Effector memory CD8-positive, alpha-beta T cell (primary cell): ENCODE results near the gene KRTAP9-4.
A peak's percentile ranks its signal among the peaks of the same experiment; 100 is the strongest.

Experiments
- ATAC-seq: fragments of 150-1000 bp; cut with Tn5 transposase; replicated peaks from 2 replicates; pipeline ENCODE4 v1.10.0; 2021; ENCODE audit warnings: mild to moderate bottlenecking, moderate library complexity
- DNase-seq, 3 experiments: peaks; one replicate each; pipeline ENCODE4 v3.0.0; 2021
- H3K27ac Mint-ChIP-seq, 2 donors: one replicate each; pipeline ENCODE4 v1.8.0; 2022; ENCODE audit warnings: mild to moderate bottlenecking in 2 of 2, mixed read lengths in 2 of 2, moderate library complexity in 2 of 2
- H3K27me3 Mint-ChIP-seq, 2 donors: one replicate each; pipeline ENCODE4 v1.8.0; 2022; ENCODE audit warnings: mixed read lengths in 2 of 2
- H3K36me3 Mint-ChIP-seq: one replicate; pipeline ENCODE4 v1.8.0; 2022; ENCODE audit warnings: mild to moderate bottlenecking, moderate library complexity, mixed read lengths; ENCODE audit not compliant: insufficient read depth
- H3K4me1 Mint-ChIP-seq, 2 donors: one replicate each; pipeline ENCODE4 v1.8.0; 2022; ENCODE audit warnings: low read depth in 2 of 2, mixed read lengths in 2 of 2
- H3K4me3 Mint-ChIP-seq, 2 donors: one replicate each; pipeline ENCODE4 v1.8.0; 2022; ENCODE audit warnings: mild to moderate bottlenecking in 2 of 2, mixed read lengths in 2 of 2, moderate library complexity in 2 of 2
- H3K9me3 Mint-ChIP-seq, 2 donors: one replicate each; pipeline ENCODE4 v1.8.0; 2022; ENCODE audit warnings: mixed read lengths in 2 of 2

Gene KRTAP9-4

DNA sequence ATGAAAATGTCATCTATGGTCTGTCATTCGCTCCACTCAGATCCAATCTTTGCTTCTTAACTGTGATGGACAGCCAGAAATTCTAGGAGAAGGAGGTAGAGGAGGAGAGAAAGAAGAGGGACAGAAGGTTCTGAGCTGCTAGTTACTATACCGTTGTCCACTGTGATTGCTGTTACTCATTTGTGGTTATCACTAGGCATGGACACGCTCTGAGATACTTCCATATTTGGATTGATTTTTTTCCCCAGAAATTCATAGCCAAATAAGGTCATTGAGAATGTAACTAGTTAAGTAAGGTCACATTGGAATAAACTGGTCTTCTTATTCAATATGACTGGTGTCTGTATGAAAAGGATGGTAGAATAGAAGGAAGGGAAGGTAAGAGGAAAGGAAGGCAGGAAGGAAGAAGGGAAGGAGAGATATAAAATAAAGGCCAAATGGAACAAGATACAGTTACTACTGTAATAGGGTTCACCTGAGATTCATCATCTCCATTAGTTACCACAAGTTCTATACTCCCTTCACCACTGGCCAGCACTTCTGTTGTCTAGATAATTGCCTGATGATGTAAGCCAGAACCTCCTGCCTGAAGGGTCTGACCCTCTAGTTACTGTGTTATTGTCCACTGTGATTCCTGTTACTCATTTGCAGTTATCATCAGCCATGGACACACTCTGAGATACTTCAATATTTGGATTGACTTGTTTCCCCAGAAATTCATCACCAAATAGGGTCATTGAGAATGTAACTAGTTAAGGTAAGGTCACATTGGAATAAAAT, 28.9 kb downstream of the KRTAP9-4 start:
- DNase-seq, result no peak
- no peaks in the 10 kb centered on the region for H3K9me3 Mint-ChIP-seq
- peaks cover 23 to 38% of the 10 kb centered on the region in 2 donors for H3K27me3 Mint-ChIP-seq
- H3K4me3 Mint-ChIP-seq, result no peak overlapping the region
- no peaks in the 10 kb centered on the region for H3K36me3 Mint-ChIP-seq
- H3K4me1 Mint-ChIP-seq, result no peaks in the 10 kb centered on the region
- ATAC-seq, result no peak
- no peak overlapping the region for H3K27ac Mint-ChIP-seq

DNA sequence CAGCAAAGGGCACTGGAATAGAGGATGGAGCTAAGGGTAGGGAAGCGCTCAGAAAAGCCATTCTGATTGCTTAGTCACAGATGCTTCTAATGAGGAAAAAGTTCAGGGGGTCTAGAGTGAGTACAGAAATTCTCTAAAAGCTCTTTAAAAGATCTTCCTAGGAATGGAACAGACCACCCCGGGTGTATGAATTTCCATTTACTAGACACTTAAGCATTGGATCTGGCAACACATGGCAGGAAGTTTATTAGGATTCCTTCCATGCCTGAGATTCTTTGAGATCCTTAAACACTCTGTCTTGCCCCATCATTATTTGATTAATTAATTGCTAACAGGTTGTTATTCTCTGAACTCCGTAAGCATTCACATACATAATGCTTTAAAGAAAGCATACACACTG, 34.6 kb downstream of the KRTAP9-4 start:
- Mint-ChIP-seq H3K27ac (no peak overlapping the region), H3K27me3 (peaks cover 9 to 13% of the 10 kb centered on the region in 2 donors), H3K36me3 (no peaks in the 10 kb centered on the region), H3K4me1 (peaks cover 0 to 3% of the 10 kb centered on the region in 2 donors), H3K9me3 (no peaks in the 10 kb centered on the region), H3K4me3 (no peak overlapping the region)
- ATAC-seq, result no peak
- no peak for DNase-seq

- no peak for DNase-seq
- H3K4me1 Mint-ChIP-seq, result peaks cover 0 to 3% of the 10 kb centered on the region in 2 donors
- ATAC-seq, result no peak
- no peak overlapping the region for H3K27ac Mint-ChIP-seq
- H3K36me3 Mint-ChIP-seq, result no peaks in the 10 kb centered on the region
- H3K4me3 Mint-ChIP-seq, result no peak overlapping the region
- H3K9me3 Mint-ChIP-seq, result no peaks in the 10 kb centered on the region
- H3K27me3 Mint-ChIP-seq, result peaks cover 9 to 12% of the 10 kb centered on the region in 2 donors
Measured at GRCh38 chr17:41284546-41284945, 35.1 kb downstream of the KRTAP9-4 start.

- no peaks in the 10 kb centered on the region for H3K9me3 Mint-ChIP-seq
Measured at GRCh38 chr17:41287050-41287449, 37.6 kb downstream of the KRTAP9-4 start.

DNA sequence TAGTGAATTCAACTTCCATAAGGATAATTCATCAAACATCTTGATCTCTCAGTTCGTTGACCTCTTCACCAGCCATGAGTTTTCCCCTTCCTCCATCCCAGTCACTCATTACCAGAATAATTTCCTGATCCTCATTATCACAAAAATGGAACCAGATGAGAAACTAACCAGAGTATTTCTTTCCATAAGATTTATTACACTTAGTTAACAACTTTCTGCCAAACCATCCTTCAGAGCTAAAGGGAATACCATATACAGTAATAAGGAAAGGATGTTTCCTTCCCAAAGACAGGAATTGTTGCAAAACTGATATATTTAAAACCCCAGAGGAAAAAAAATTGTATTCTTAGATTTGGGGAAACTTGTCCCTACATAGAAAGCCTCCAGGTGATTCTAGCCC, 44.5 kb downstream of the KRTAP9-4 start:
- no peak overlapping the region for H3K27ac Mint-ChIP-seq
- H3K9me3 Mint-ChIP-seq, result no peaks in the 10 kb centered on the region
- peaks cover 0 to 1% of the 10 kb centered on the region in 2 donors for H3K4me1 Mint-ChIP-seq
- H3K36me3 Mint-ChIP-seq, result peaks cover 3% of the 10 kb centered on the region
- DNase-seq, result no peak
- no peak for ATAC-seq
- no peak overlapping the region for H3K4me3 Mint-ChIP-seq
- H3K27me3 Mint-ChIP-seq, result peaks cover 28 to 40% of the 10 kb centered on the region in 2 donors

More at GRCh38 chr17:41287050-41287449, 37.6 kb downstream of the KRTAP9-4 start:
- Mint-ChIP-seq H3K4me1 (peaks cover 0 to 3% of the 10 kb centered on the region in 2 donors), H3K4me3 (no peak overlapping the region), H3K36me3 (peaks cover 3% of the 10 kb centered on the region), H3K27ac (no peak overlapping the region), H3K27me3 (peaks cover 6 to 8% of the 10 kb centered on the region in 2 donors)
- no peak for DNase-seq
- no peak for ATAC-seq

- no peak for DNase-seq
- Mint-ChIP-seq H3K27ac (no peak overlapping the region), H3K27me3 (peaks cover 27 to 41% of the 10 kb centered on the region in 2 donors), H3K4me1 (peaks cover 4 to 10% of the 10 kb centered on the region in 2 donors), H3K4me3 (no peak overlapping the region), H3K36me3 (peaks cover under 1% of the 10 kb centered on the region), H3K9me3 (no peaks in the 10 kb centered on the region)
- ATAC-seq, result no peak
Measured at GRCh38 chr17:41296846-41297245, 47.4 kb downstream of the KRTAP9-4 start.

DNA sequence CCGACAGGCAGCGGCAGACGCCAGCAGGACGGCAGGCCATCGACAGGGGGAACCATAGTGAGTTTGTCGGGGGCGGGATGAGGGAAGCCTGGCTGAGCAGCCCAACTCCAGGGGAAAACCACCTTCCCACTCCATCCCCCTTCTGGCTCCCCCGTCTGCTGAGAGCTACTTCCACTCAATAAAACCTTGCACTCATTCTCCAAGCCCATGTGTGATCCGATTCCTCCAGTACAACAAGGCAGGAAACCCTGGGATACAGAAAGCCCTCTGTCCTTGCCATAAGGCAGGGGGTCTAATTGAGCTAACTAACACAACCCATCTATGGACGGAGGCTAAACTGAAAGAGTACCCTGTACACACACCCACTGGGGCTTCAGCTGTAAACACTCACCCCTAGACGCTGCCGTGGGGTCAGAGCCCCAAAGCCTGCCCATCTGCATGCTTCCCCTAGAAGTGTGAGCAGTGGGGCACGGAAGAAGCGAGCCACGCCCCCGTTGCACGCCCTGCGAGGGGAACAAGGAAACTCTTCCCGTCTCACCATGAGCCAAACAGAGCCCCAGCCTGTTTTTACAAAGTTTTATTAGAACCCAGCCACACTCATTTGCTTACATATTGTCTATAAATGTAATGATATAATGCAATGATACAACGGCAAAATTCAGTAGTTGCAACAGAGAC, 49.1 kb downstream of the KRTAP9-4 start:
- Mint-ChIP-seq H3K9me3 (no peaks in the 10 kb centered on the region), H3K27me3 (peaks cover 13 to 23% of the 10 kb centered on the region in 2 donors), H3K4me3 (no peak overlapping the region), H3K4me1 (peaks cover 4 to 13% of the 10 kb centered on the region in 2 donors), H3K27ac (peak overlapping the region in 1 of 2 donors; percentile 6), H3K36me3 (no peaks in the 10 kb centered on the region)
- ATAC-seq (no peak), DNase-seq (no peak)
